HEK293 (cell line): ENCODE data around the gene CD2AP.

Experiments used
- CTCF ChIP-seq: fragments of 450-650 bp; formaldehyde crosslinking; IDR thresholded peaks from 2 replicates; pipeline ENCODE4 v1.5.1; 2016; ENCODE audit warnings: missing biosample characterization, missing genetic modification characterization
- PRDM10 ChIP-seq: fragments of 450-650 bp; formaldehyde crosslinking; IDR thresholded peaks from 2 replicates; pipeline ENCODE4 v1.5.1; 2016; ENCODE audit warnings: missing biosample characterization, missing genetic modification characterization
- RBAK ChIP-seq: fragments of 450-650 bp; formaldehyde crosslinking; IDR thresholded peaks from 2 replicates; pipeline ENCODE4 v1.5.1; 2016; ENCODE audit warnings: missing biosample characterization, missing genetic modification characterization
- REST ChIP-seq: fragments of 450-650 bp; formaldehyde crosslinking; IDR thresholded peaks from 2 replicates; pipeline ENCODE4 v1.5.1; 2016; ENCODE audit warnings: missing biosample characterization, missing genetic modification characterization
- YY1 ChIP-seq: fragments of 450-650 bp; formaldehyde crosslinking; IDR thresholded peaks from 2 replicates; pipeline ENCODE4 v1.5.1; 2018; ENCODE audit warnings: missing biosample characterization, missing genetic modification characterization
- ZBTB7A ChIP-seq: fragments of 450-650 bp; formaldehyde crosslinking; IDR thresholded peaks from 2 replicates; pipeline ENCODE4 v1.5.1; 2016; ENCODE audit warnings: low read depth, missing biosample characterization, missing genetic modification characterization
- ZFP3 ChIP-seq: fragments of 450-650 bp; formaldehyde crosslinking; IDR thresholded peaks from 2 replicates; pipeline ENCODE4 v1.5.1; 2016; ENCODE audit warnings: low read depth, missing biosample characterization, missing genetic modification characterization
- ZNF169 ChIP-seq: fragments of 450-650 bp; formaldehyde crosslinking; IDR thresholded peaks from 2 replicates; pipeline ENCODE4 v1.5.1; 2016; ENCODE audit warnings: missing biosample characterization, missing genetic modification characterization
- ZNF18 ChIP-seq: fragments of 450-650 bp; formaldehyde crosslinking; IDR thresholded peaks from 2 replicates; pipeline ENCODE4 v1.5.1; 2016; ENCODE audit warnings: missing biosample characterization, missing genetic modification characterization
- ZNF184 ChIP-seq: fragments of 450-650 bp; IDR thresholded peaks from 2 replicates; pipeline ENCODE4 v1.5.1; 2018; ENCODE audit warnings: missing biosample characterization, mild to moderate bottlenecking, missing genetic modification characterization
- ZNF426 ChIP-seq: fragments of 450-650 bp; formaldehyde crosslinking; IDR thresholded peaks from 2 replicates; pipeline ENCODE4 v1.5.1; 2017; ENCODE audit warnings: missing biosample characterization, missing genetic modification characterization, mild to moderate bottlenecking, inconsistent platforms, moderate library complexity
- ZNF707 ChIP-seq: fragments of 450-650 bp; formaldehyde crosslinking; IDR thresholded peaks from 2 replicates; pipeline ENCODE4 v1.5.1; 2016; ENCODE audit warnings: missing biosample characterization, missing genetic modification characterization
- ZNF777 ChIP-seq: fragments of 450-650 bp; formaldehyde crosslinking; IDR thresholded peaks from 2 replicates; pipeline ENCODE4 v1.5.1; 2017; ENCODE audit warnings: missing biosample characterization, missing genetic modification characterization, borderline replicate concordance
- ZSCAN30 ChIP-seq: fragments of 450-650 bp; IDR thresholded peaks from 2 replicates; pipeline ENCODE4 v1.5.1; 2018; ENCODE audit warnings: missing biosample characterization, mild to moderate bottlenecking, missing genetic modification characterization, moderate library complexity

GRCh38 chr6:47669684-47670513, 192.3 kb downstream of the CD2AP start:
- TF ChIP-seq ZNF18 = no peak
- no peak for TF ChIP-seq ZNF169
- no peak for TF ChIP-seq ZNF426
- TF ChIP-seq RBAK = no peak
- no peak for TF ChIP-seq ZSCAN30
- TF ChIP-seq ZNF707 (tag by site-specific recombination) = no peak
- TF ChIP-seq YY1 (tag by site-specific recombination) = no peak
- no peak for TF ChIP-seq ZNF184 (tag by site-specific recombination)
- no peak for TF ChIP-seq ZBTB7A (tag by site-specific recombination)
- TF ChIP-seq REST (tag by site-specific recombination) = no peak
- no peak for TF ChIP-seq CTCF (tag by site-specific recombination)
- TF ChIP-seq ZNF777 (tag by site-specific recombination) = no peak
- TF ChIP-seq PRDM10 = no peak
- TF ChIP-seq ZFP3 = no peak
